ENCODE measurements around the gene ADAMTSL3. TPM values are rescaled to one million over a fixed set of nuclear protein-coding genes. Genes with fewer than 3 reads are reported as not detected.

ADAMTSL3 gene
- total and polyA plus RNA-seq, 2 of the 4 experiments (the other 2 are of a cell fraction) = under 0.01 to 0.02 TPM

- no CpG with 5 or more reads among the region's 5 CpGs for WGBS, 2 experiments (ENCODE audit: extremely low coverage in 2 of 2, insufficient read length in 1 of 2)
- no peaks in the 10 kb centered on the region for H3K4me1 ChIP-seq (ENCODE audit: control insufficient read depth, insufficient read depth, low read length)
- CTCF ChIA-PET = no interaction called here
- no peak overlapping the region for H4K8ac ChIP-seq (ENCODE audit: low read depth in 2 of 2, low read length in 2 of 2)
- BruUV-seq (replicated peaks) = no TSS peak
- H3K9me3 ChIP-seq (ENCODE audit: control insufficient read depth, insufficient read depth, low read length) = peaks cover 6% of the 10 kb centered on the region
- H3K4ac ChIP-seq (ENCODE audit: low read depth, low read length) = no peak overlapping the region
- H3K9me1 ChIP-seq (ENCODE audit: insufficient read depth, low read length) = no peaks in the 10 kb centered on the region
- H3K27ac ChIP-seq (ENCODE audit: insufficient read depth, low read length) = no peak overlapping the region
- no peaks in the 10 kb centered on the region for H4K20me1 ChIP-seq (ENCODE audit: insufficient read depth, low read length)
- H2BK15ac ChIP-seq (ENCODE audit: low read depth, low read length) = no peak overlapping the region
- no peak overlapping the region for H3K23ac ChIP-seq (ENCODE audit: low read depth, low read length)
- H4K5ac ChIP-seq (ENCODE audit: low read depth, low read length) = no peak overlapping the region
- H3K56ac ChIP-seq (ENCODE audit: extremely low read depth, insufficient read depth, low read length) = no peak overlapping the region
- no peak overlapping the region for H2AK9ac ChIP-seq (replicated peaks; ENCODE audit: low read depth, low read length, poor library complexity)
- H3K27me3 ChIP-seq (ENCODE audit: control insufficient read depth, insufficient read depth, low read length) = no peaks in the 10 kb centered on the region
- intact Hi-C loops (cut with micrococcal nuclease) (no loop called here), in situ Hi-C loops (cut with MboI; ENCODE audit: low sequenced_read_pairs) (no loop called here), dilution Hi-C loops (cut with HindIII; ENCODE audit: low sequenced_read_pairs, unreplicated experiment) (no loop called here)
- no peak overlapping the region for H2AFZ ChIP-seq (replicated peaks; ENCODE audit: low read length, poor library complexity)
- H2BK120ac ChIP-seq (ENCODE audit: low read depth, low read length) = no peak overlapping the region
- POLR2A ChIA-PET (ENCODE audit: unreplicated experiment) = no interaction called here
- no peak overlapping the region for H3K14ac ChIP-seq (replicated peaks; ENCODE audit: low read depth, low read length)
- H3K79me1 ChIP-seq (ENCODE audit: low read depth in 1 of 2, low read length in 2 of 2) = no peaks in the 10 kb centered on the region
- no peak overlapping the region for H2BK5ac ChIP-seq (ENCODE audit: low read depth, low read length, poor library complexity, severe bottlenecking)
- no peak overlapping the region for H3K9ac ChIP-seq (ENCODE audit: low read depth, low read length)
- H3K36me3 ChIP-seq (ENCODE audit: control insufficient read depth, insufficient read depth, low read length) = no peaks in the 10 kb centered on the region
- no peak for DNase-seq
- TF ChIP-seq ELK1 (IDR thresholded peaks at IDR 0.05; ENCODE audit: borderline replicate concordance, low read depth, low read length) = no peak
- no peak for TF ChIP-seq MAZ (IDR thresholded peaks at IDR 0.05; ENCODE audit: borderline replicate concordance, low read depth, low read length)
- no peak for TF ChIP-seq MAFK (IDR thresholded peaks at IDR 0.05; ENCODE audit: low read depth, low read length)
- TF ChIP-seq SMC3 (IDR thresholded peaks at IDR 0.05; ENCODE audit: low read depth, low read length) = no peak
- no peak for TF ChIP-seq RAD21 (IDR thresholded peaks at IDR 0.05; ENCODE audit: low read length)
- no peak for TF ChIP-seq RFX5 (IDR thresholded peaks at IDR 0.05; ENCODE audit: low read depth, low read length)
- TF ChIP-seq POLR2A (IDR thresholded peaks at IDR 0.05; ENCODE audit: low read depth, low read length) = no peak
- no peak for TF ChIP-seq CHD1 (IDR thresholded peaks at IDR 0.05; ENCODE audit: low read depth, low read length)
- TF ChIP-seq BHLHE40 (IDR thresholded peaks at IDR 0.05; ENCODE audit: low read depth, low read length) = no peak
- no peak for TF ChIP-seq FOS (IDR thresholded peaks at IDR 0.05; ENCODE audit: low read depth, low read length)
- ATAC-seq (ENCODE audit: low read depth) = no peak
- H3K4me2 ChIP-seq (ENCODE audit: low read depth, low read length) = no peak overlapping the region
- no peak overlapping the region for H2BK20ac ChIP-seq (ENCODE audit: low read depth, low read length)
- H3K18ac ChIP-seq (ENCODE audit: low read depth, low read length) = no peak overlapping the region
- no peak overlapping the region for H4K91ac ChIP-seq (ENCODE audit: insufficient read depth, low read depth, low read length)
- no peak overlapping the region for H2AK5ac ChIP-seq (ENCODE audit: low read depth, low read length)
- H3K4me3 ChIP-seq (ENCODE audit: insufficient read depth, low read depth, low read length) = no peak overlapping the region
Measured at GRCh38 chr15:83747718-83748110, 93.8 kb downstream of the ADAMTSL3 start.
